ENCODE data around the gene LPAR3.

Gene LPAR3

DNA sequence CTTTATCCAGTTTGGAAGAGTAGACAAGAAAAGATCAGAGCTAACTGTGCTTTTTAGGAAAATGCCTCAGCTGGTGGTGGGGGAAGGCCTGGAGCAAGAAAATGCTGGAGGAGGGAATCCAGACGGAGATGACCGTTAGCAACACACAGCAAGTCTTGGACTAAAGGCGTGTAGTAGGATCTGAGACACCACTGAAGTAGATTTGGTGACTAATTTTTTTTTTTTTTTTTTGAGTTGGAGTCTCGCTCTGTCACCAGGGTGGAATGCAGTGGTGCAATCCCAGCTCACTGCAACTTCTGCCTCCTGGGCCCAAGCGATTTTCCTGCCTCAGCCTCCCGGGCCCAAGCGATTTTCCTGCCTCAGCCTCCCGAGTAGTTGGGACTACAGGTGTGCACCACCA lies 41.2 kb downstream of the LPAR3 start:
- no peak for DNase-seq
- Histone ChIP-seq H3K4me3 (ENCODE audit: control insufficient read depth in 1 of 7, extremely low read depth in 1 of 7, insufficient read depth in 4 of 7, low read depth in 2 of 7, low read length in 6 of 7) (no peak overlapping the region), H3K27me3 (replicated peaks in 2 of 5; ENCODE audit: control insufficient read depth in 4 of 5, insufficient read depth in 5 of 5, low read length in 4 of 5) (no peaks in the 10 kb centered on the region), H3K36me3 (ENCODE audit: control insufficient read depth in 4 of 4, insufficient read depth in 4 of 4, low read length in 3 of 4) (no peaks in the 10 kb centered on the region), H3K4me1 (ENCODE audit: control extremely low read depth in 1 of 4, control insufficient read depth in 4 of 4, insufficient read depth in 4 of 4, low read length in 3 of 4) (peaks cover 5 to 53% (median 29%) of the 10 kb centered on the region in 4 experiments), H3K27ac (ENCODE audit: insufficient read depth in 1 of 2, low read depth in 1 of 2, low read length in 2 of 2, poor library complexity in 1 of 2, severe bottlenecking in 2 of 2) (no peak overlapping the region), H3K9me3 (ENCODE audit: control extremely low read depth in 1 of 5, control insufficient read depth in 4 of 5, insufficient read depth in 2 of 5, low read depth in 1 of 5, low read length in 4 of 5) (peaks cover 0 to 2% (median 0%) of the 10 kb centered on the region in 5 experiments)
- 100% methylated on average over 5 of the region's 8 CpGs for WGBS (ENCODE audit: insufficient coverage)
- ChIA-PET POLR2A (no interaction called here), CTCF (no interaction called here)

- peaks cover 0 to 37% (median 22%) of the 10 kb centered on the region in 4 experiments for H3K4me1 ChIP-seq (ENCODE audit: control extremely low read depth in 1 of 4, control insufficient read depth in 4 of 4, insufficient read depth in 4 of 4, low read length in 3 of 4)
- no peaks in the 10 kb centered on the region for H3K9me3 ChIP-seq (ENCODE audit: control extremely low read depth in 1 of 5, control insufficient read depth in 4 of 5, insufficient read depth in 2 of 5, low read depth in 1 of 5, low read length in 4 of 5)
- no peak overlapping the region for H3K27ac ChIP-seq (ENCODE audit: insufficient read depth in 1 of 2, low read depth in 1 of 2, low read length in 2 of 2, poor library complexity in 1 of 2, severe bottlenecking in 2 of 2)
- 74% methylated on average over 7 of the region's 7 CpGs for WGBS (ENCODE audit: insufficient coverage)
- ChIA-PET CTCF (no interaction called here), POLR2A (no interaction called here)
- no peaks in the 10 kb centered on the region for H3K36me3 ChIP-seq (ENCODE audit: control insufficient read depth in 4 of 4, insufficient read depth in 4 of 4, low read length in 3 of 4)
- no peaks in the 10 kb centered on the region for H3K27me3 ChIP-seq (replicated peaks in 2 of 5; ENCODE audit: control insufficient read depth in 4 of 5, insufficient read depth in 5 of 5, low read length in 4 of 5)
- no peak overlapping the region for H3K4me3 ChIP-seq (ENCODE audit: control insufficient read depth in 1 of 7, extremely low read depth in 1 of 7, insufficient read depth in 4 of 7, low read depth in 2 of 7, low read length in 6 of 7)
- no peak for DNase-seq
These were observed 43.5 kb downstream of the LPAR3 start for GRCh38 chr1:84849357-84849975.

DNA sequence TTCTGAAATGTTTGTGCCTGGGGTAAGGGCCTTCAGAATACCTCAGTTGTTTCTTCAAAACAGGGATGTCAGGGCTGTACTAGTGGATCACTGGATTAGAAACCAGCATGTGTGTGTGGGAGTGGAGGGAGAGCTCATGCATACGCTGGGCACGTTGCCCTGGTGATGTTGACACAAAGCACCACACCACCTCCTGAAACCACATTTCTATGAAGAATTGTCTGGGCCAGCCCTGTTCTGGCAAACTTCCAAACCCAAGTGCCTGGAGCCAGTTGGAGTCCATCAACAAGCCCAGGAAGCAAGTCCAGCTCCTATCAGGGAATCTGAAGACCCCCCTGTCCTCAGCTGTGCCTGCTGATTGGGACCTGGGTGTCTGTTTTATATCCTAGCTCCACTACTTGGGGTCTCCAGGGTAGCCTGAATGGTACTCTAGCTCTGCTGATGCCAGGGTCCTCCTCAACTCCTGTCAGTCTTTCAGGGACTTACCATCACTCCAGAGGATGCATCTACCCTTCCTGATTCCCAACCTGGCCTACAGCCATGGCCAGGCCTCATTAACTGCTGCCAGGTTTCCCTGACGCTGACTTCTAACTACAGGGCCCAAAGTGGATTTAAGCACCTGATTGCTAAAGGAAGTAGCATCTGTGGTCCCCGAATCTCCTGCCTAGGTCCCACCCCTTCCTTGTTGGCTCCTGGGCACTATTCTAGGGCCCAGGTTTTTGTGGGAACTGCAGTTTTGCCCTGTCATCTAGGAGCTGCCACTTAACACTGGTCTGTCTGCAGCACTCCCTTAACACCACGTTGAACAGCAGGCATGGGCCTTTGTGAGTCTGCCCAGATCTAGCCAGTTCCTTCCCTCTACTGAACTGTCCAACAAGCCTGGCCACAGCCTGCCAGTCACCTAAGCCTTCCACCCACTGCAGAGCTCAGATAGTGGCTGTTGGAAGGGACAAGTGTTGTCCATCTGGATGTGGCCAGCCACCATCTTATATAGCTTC lies 45.5 kb downstream of the LPAR3 start:
- WGBS (ENCODE audit: insufficient coverage): 26% methylated on average over 3 of the region's 5 CpGs
- peak; percentile 69 to 94 (median 92) for DNase-seq
- Histone ChIP-seq H3K27ac (ENCODE audit: insufficient read depth in 1 of 2, low read depth in 1 of 2, low read length in 2 of 2, poor library complexity in 1 of 2, severe bottlenecking in 2 of 2) (no peak overlapping the region), H3K4me3 (ENCODE audit: control insufficient read depth in 1 of 7, extremely low read depth in 1 of 7, insufficient read depth in 4 of 7, low read depth in 2 of 7, low read length in 6 of 7) (peak overlapping the region in 1 of 7 experiments; percentile 2), H3K27me3 (replicated peaks in 2 of 5; ENCODE audit: control insufficient read depth in 4 of 5, insufficient read depth in 5 of 5, low read length in 4 of 5) (no peaks in the 10 kb centered on the region), H3K36me3 (ENCODE audit: control insufficient read depth in 4 of 4, insufficient read depth in 4 of 4, low read length in 3 of 4) (no peaks in the 10 kb centered on the region), H3K9me3 (ENCODE audit: control extremely low read depth in 1 of 5, control insufficient read depth in 4 of 5, insufficient read depth in 2 of 5, low read depth in 1 of 5, low read length in 4 of 5) (no peaks in the 10 kb centered on the region), H3K4me1 (ENCODE audit: control extremely low read depth in 1 of 4, control insufficient read depth in 4 of 4, insufficient read depth in 4 of 4, low read length in 3 of 4) (peaks cover 0 to 30% (median 14%) of the 10 kb centered on the region in 4 experiments)
- ChIA-PET CTCF (interaction anchor here (1.0 to 1.6 kb wide), 3 partner anchors 8 to 15 kb away, joined by 3 to 6 read pairs (median 3); no protein-coding TSS in a partner anchor), POLR2A (no interaction called here)

DNA sequence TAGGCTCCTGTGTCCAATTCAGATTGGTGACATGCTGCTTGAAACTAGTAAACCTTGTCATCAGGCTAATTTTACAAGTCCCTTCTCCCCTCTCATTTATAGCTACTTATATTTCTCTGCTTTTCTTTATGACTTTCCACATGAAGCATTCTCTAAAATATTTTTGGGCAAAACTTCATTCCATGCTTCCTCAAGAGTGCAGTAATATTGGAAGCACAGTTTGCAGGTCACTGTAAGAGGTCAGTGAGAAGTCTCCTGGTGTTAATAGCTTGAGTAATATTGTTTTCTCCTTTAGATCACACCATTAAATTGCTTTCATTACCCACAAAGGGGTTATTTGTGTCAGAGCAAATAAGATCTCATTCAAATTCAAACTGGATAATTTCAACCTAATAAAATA lies 46.6 kb downstream of the LPAR3 start:
- Histone ChIP-seq H3K27me3 (replicated peaks in 2 of 5; ENCODE audit: control insufficient read depth in 4 of 5, insufficient read depth in 5 of 5, low read length in 4 of 5) (no peaks in the 10 kb centered on the region), H3K27ac (ENCODE audit: insufficient read depth in 1 of 2, low read depth in 1 of 2, low read length in 2 of 2, poor library complexity in 1 of 2, severe bottlenecking in 2 of 2) (no peak overlapping the region)

GRCh38 chr1:84845357-84845756 lies 47.6 kb downstream of the LPAR3 start:
- Histone ChIP-seq H3K9me3 (ENCODE audit: control extremely low read depth in 1 of 5, control insufficient read depth in 4 of 5, insufficient read depth in 2 of 5, low read depth in 1 of 5, low read length in 4 of 5) (no peaks in the 10 kb centered on the region), H3K27ac (ENCODE audit: insufficient read depth in 1 of 2, low read depth in 1 of 2, low read length in 2 of 2, poor library complexity in 1 of 2, severe bottlenecking in 2 of 2) (no peak overlapping the region), H3K27me3 (replicated peaks in 2 of 5; ENCODE audit: control insufficient read depth in 4 of 5, insufficient read depth in 5 of 5, low read length in 4 of 5) (no peaks in the 10 kb centered on the region), H3K4me1 (ENCODE audit: control extremely low read depth in 1 of 4, control insufficient read depth in 4 of 4, insufficient read depth in 4 of 4, low read length in 3 of 4) (peaks cover 0 to 31% (median 14%) of the 10 kb centered on the region in 4 experiments), H3K4me3 (ENCODE audit: control insufficient read depth in 1 of 7, extremely low read depth in 1 of 7, insufficient read depth in 4 of 7, low read depth in 2 of 7, low read length in 6 of 7) (no peak overlapping the region), H3K36me3 (ENCODE audit: control insufficient read depth in 4 of 4, insufficient read depth in 4 of 4, low read length in 3 of 4) (no peaks in the 10 kb centered on the region)
- ChIA-PET POLR2A (no interaction called here), CTCF (no interaction called here)
- WGBS (ENCODE audit: insufficient coverage): no CpG with 5 or more reads among the region's 2 CpGs
- no peak for DNase-seq

More for the DNA sequence above, 46.6 kb downstream of the LPAR3 start:
- CTCF ChIA-PET: no interaction called here
- POLR2A ChIA-PET: no interaction called here
- H3K4me3 ChIP-seq (ENCODE audit: control insufficient read depth in 1 of 7, extremely low read depth in 1 of 7, insufficient read depth in 4 of 7, low read depth in 2 of 7, low read length in 6 of 7): no peak overlapping the region
- peaks cover 0 to 33% (median 14%) of the 10 kb centered on the region in 4 experiments for H3K4me1 ChIP-seq (ENCODE audit: control extremely low read depth in 1 of 4, control insufficient read depth in 4 of 4, insufficient read depth in 4 of 4, low read length in 3 of 4)
- no peaks in the 10 kb centered on the region for H3K9me3 ChIP-seq (ENCODE audit: control extremely low read depth in 1 of 5, control insufficient read depth in 4 of 5, insufficient read depth in 2 of 5, low read depth in 1 of 5, low read length in 4 of 5)
- no peaks in the 10 kb centered on the region for H3K36me3 ChIP-seq (ENCODE audit: control insufficient read depth in 4 of 4, insufficient read depth in 4 of 4, low read length in 3 of 4)
- DNase-seq: no peak

DNA sequence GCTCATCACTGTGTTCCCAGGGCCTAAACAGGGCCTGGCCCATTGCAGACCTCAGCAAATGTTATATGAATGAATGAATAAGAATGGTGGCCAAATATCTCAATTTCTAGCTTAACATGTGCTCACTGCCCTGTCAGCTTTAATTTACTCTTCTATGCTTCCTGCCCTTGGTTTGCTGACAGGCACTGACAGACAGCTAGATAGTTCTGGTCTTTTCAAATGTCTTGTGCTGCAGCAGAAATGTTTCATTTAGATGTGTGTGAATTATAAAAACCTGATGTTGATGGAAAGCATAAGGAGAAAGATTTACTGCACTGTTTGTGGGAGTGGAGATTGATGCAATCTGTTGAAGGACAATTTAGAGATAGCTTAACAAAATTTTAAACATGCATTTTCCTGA lies 48.9 kb downstream of the LPAR3 start:
- POLR2A ChIA-PET: no interaction called here
- CTCF ChIA-PET: interaction anchor here (1.1 to 1.5 kb wide), 2 partner anchors 72 to 938 kb away, joined by 3 read pairs; no protein-coding TSS in a partner anchor

DNA sequence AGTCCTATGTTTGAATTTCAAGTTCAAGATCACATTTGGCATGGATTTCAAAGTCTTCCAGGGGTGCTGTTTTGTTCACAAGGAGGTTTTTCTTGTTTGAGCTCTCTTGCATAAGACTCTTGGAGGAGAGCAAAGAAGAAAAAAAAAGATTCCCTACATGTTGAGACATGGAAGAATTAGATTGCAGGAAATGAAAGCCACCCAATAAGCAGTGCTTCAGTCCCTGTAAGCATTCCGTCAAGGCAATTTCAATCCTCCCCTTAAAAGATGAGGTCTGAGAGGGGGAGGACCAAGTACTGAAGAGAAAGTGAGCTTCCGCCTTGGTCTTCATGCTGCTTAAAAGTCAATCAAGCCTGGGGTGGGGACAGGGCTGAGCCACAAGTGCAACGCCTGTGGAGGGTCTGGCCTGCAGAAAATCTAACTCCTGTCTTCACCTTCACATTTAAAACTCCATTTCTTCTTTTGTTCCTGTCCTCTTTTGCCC lies 50.2 kb downstream of the LPAR3 start:
- CTCF ChIA-PET: interaction anchor here (0.6 kb wide), 2 partner anchors 34 to 415 kb away, joined by 3 read pairs; no protein-coding TSS in a partner anchor
- Histone ChIP-seq H3K9me3 (ENCODE audit: control extremely low read depth in 1 of 5, control insufficient read depth in 4 of 5, insufficient read depth in 2 of 5, low read depth in 1 of 5, low read length in 4 of 5) (no peaks in the 10 kb centered on the region), H3K27me3 (replicated peaks in 2 of 5; ENCODE audit: control insufficient read depth in 4 of 5, insufficient read depth in 5 of 5, low read length in 4 of 5) (no peaks in the 10 kb centered on the region), H3K4me1 (ENCODE audit: control extremely low read depth in 1 of 4, control insufficient read depth in 4 of 4, insufficient read depth in 4 of 4, low read length in 3 of 4) (peaks cover 0 to 24% (median 10%) of the 10 kb centered on the region in 4 experiments), H3K4me3 (ENCODE audit: control insufficient read depth in 1 of 7, extremely low read depth in 1 of 7, insufficient read depth in 4 of 7, low read depth in 2 of 7, low read length in 6 of 7) (no peak overlapping the region), H3K36me3 (ENCODE audit: control insufficient read depth in 4 of 4, insufficient read depth in 4 of 4, low read length in 3 of 4) (no peaks in the 10 kb centered on the region), H3K27ac (ENCODE audit: insufficient read depth in 1 of 2, low read depth in 1 of 2, low read length in 2 of 2, poor library complexity in 1 of 2, severe bottlenecking in 2 of 2) (no peak overlapping the region)
- WGBS (ENCODE audit: insufficient coverage): 100% methylated on average over 2 of the region's 3 CpGs
- no peak for DNase-seq
- POLR2A ChIA-PET: no interaction called here

More for the DNA sequence above, 48.9 kb downstream of the LPAR3 start:
- no peaks in the 10 kb centered on the region for H3K9me3 ChIP-seq (ENCODE audit: control extremely low read depth in 1 of 5, control insufficient read depth in 4 of 5, insufficient read depth in 2 of 5, low read depth in 1 of 5, low read length in 4 of 5)
- no peak for DNase-seq
- H3K36me3 ChIP-seq (ENCODE audit: control insufficient read depth in 4 of 4, insufficient read depth in 4 of 4, low read length in 3 of 4): no peaks in the 10 kb centered on the region
- no peak overlapping the region for H3K4me3 ChIP-seq (ENCODE audit: control insufficient read depth in 1 of 7, extremely low read depth in 1 of 7, insufficient read depth in 4 of 7, low read depth in 2 of 7, low read length in 6 of 7)
- H3K27me3 ChIP-seq (replicated peaks in 2 of 5; ENCODE audit: control insufficient read depth in 4 of 5, insufficient read depth in 5 of 5, low read length in 4 of 5): no peaks in the 10 kb centered on the region
- H3K27ac ChIP-seq (ENCODE audit: insufficient read depth in 1 of 2, low read depth in 1 of 2, low read length in 2 of 2, poor library complexity in 1 of 2, severe bottlenecking in 2 of 2): no peak overlapping the region
- H3K4me1 ChIP-seq (ENCODE audit: control extremely low read depth in 1 of 4, control insufficient read depth in 4 of 4, insufficient read depth in 4 of 4, low read length in 3 of 4): peaks cover 0 to 31% (median 14%) of the 10 kb centered on the region in 4 experiments

Measured in common myeloid progenitor, CD34-positive (primary cell).